Activated naive CD4-positive, alpha-beta T cell treated with anti-CD3 and anti-CD28 coated beads, Interleukin-2, amount 50 U/mL, for 72 hours (primary cell): ENCODE measurements around the gene IKZF3. TPM values are rescaled to one million over a fixed set of nuclear protein-coding genes. Genes with fewer than 3 reads are reported as not detected.

Experiments used
- ATAC-seq, 2 donors: fragments of 150-1000 bp; cut with Tn5 transposase; 2 replicates each; pipeline ENCODE4 v1.10.0; 2021; ENCODE audit warnings: mild to moderate bottlenecking in 2 of 2, moderate library complexity in 2 of 2
- DNase-seq, 2 donors: peaks; one replicate each; pipeline ENCODE4 v3.0.0; 2021 to 2022; ENCODE audit warnings: low spot score in 2 of 2
- H3K27ac Mint-ChIP-seq, 2 donors: one replicate each; pipeline ENCODE4 v1.8.0; 2022; ENCODE audit warnings: mild to moderate bottlenecking in 2 of 2, mixed read lengths in 2 of 2
- H3K36me3 Mint-ChIP-seq, 2 donors: one replicate each; pipeline ENCODE4 v1.8.0; 2022; ENCODE audit warnings: mixed read lengths in 2 of 2
- H3K9me3 Mint-ChIP-seq, 2 donors: one replicate each; pipeline ENCODE4 v1.8.0; 2022; ENCODE audit warnings: mixed read lengths in 2 of 2
- total RNA-seq, 2 donors: library from RNA; stranded (reverse); gene quantifications; one replicate each; pipeline ENCODE4 v1.2.3, GENCODE V29; 2022

Gene IKZF3
- total RNA-seq, 2 donors from 2014 or later = 37.6 to 60.8 TPM

DNA sequence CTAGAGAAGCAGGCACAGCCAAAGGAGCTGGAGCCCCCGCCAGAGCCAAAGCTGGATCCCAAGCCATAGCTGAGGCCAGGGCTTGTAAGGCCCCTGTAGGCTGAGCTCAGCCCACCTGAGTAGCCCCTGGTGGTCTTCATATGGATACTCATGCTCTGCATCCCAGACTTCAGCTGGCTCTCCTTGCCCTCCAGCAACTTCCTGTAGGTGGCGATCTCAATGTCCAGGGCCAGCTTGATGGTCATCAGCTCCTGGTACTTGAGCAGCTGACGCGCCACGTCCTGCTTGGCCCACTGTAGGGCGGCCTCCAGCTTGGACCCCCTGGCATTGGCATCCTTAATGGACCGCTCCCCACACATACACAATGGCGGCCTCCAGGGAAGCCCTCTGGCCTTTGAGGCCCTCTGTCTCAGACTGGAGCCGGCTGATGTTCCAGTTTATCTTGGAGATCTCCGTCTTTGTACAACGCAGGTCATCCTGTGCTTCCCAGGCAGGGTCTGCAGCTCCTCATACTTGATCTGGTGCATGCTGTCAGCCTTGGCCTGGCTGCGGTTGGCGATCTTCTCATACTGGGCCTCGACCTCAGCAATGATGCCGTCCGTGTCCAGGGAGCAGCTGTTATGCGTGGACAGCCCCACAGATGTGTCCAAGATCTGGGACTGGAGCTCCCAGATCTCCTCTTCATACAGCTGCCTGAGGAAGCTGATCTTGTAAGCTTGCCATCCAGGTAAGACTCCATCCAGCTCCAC, 28.9 kb downstream of the IKZF3 start:
- DNase-seq (no peak), ATAC-seq (no peak)
- peaks cover 40 to 55% of the 10 kb centered on the region in 2 donors for H3K36me3 Mint-ChIP-seq
- H3K9me3 Mint-ChIP-seq = peaks cover 10 to 19% of the 10 kb centered on the region in 2 donors
- peak overlapping the region in 1 of 2 donors; percentile 74 for H3K27ac Mint-ChIP-seq

DNA sequence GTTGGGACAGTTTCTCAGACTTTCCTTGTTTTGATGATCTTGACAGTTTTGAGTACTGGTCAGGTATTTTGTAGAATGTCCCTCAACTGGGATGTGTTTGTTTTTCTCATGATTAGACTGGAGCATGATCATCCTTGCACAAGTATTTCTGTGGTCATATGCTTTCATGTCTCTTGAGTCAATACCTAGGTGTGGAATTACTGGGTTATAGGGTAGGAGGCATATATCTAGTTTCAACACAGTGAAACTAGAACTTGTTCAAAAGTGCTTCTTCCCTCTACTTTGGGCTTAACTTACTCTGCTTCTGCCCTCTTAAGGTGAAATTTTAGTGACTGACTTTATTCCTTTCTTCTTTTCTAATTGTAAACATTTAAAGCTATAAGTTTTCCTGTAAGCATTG, 30.1 kb downstream of the IKZF3 start:
- H3K27ac Mint-ChIP-seq = peak overlapping the region in 1 of 2 donors; percentile 74
- ATAC-seq (peak; percentile 93 to 98), DNase-seq (no peak)
- peaks cover 8 to 9% of the 10 kb centered on the region in 2 donors for H3K9me3 Mint-ChIP-seq
- H3K36me3 Mint-ChIP-seq = peaks cover 29 to 43% of the 10 kb centered on the region in 2 donors

DNA sequence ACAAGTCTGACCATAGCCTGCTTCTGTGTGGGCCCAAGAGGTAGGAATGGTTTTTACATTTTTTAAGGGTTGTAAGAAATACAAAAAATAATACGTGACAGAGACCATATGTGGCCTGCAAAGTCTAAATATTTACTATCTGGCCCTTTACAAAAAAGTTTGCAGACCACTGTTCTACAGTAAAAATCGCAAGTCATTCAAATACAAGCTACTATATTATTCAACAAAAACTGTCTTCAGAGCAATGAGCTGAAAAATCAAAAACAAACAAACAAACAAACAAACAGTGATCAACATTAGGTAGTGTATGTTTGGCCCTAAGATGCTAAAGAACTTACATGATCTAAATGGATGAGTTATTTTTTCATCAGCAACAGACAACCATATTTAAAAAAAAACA, 32.5 kb downstream of the IKZF3 start:
- no peak for DNase-seq
- peaks cover 34 to 40% of the 10 kb centered on the region in 2 donors for H3K36me3 Mint-ChIP-seq
- no peak for ATAC-seq
- peaks cover 0 to 1% of the 10 kb centered on the region in 2 donors for H3K9me3 Mint-ChIP-seq
- no peak overlapping the region for H3K27ac Mint-ChIP-seq

DNA sequence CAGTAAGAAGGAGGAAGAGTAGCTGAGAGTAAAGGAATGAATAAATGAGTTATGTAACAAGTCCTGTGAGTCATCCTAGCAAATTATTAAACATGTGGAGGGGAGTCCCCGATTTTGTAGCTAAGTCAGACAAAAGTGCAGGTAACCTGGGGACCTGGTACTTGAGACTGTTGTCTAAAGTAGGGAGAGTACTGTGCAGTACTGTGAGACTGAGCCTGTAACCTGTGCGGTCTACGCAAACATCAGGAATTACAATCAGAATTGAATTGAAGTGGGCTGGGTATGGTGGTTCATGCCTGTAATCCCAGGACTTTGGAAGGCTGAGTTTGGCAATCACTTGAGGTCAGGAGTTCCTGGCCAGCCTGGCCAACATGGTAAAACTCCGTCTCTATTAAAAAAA, 35.7 kb downstream of the IKZF3 start:
- Mint-ChIP-seq H3K9me3 (peaks cover 15 to 23% of the 10 kb centered on the region in 2 donors), H3K27ac (peak overlapping the region in 1 of 2 donors; percentile 39), H3K36me3 (peaks cover 48% of the 10 kb centered on the region in 2 donors)
- ATAC-seq (peak in 1 of 2 donors; percentile 19), DNase-seq (no peak)

DNA sequence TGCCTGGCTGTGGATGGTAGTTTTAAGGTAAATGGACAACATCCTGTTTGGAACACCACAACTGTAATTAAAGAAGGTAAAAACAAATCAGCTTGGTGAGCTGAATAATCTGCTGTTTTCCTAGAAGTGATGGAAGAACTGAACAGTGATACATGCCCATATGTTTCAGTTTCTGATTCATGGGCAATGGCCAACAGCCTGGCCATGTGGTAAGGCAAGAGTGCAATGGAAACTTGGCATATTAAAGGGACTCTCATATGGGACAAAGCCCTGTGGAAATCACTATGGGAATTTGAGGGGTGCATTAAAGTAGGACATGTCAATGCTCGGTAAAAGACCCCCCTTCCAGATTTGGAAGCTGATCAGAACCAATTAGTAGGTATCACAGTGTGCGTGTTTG, 37.8 kb downstream of the IKZF3 start:
- H3K27ac Mint-ChIP-seq = peak overlapping the region; percentile 52 to 57
- ATAC-seq (peak in 1 of 2 donors; percentile 11), DNase-seq (no peak)
- H3K36me3 Mint-ChIP-seq = peaks cover 64 to 70% of the 10 kb centered on the region in 2 donors
- peaks cover 21 to 37% of the 10 kb centered on the region in 2 donors for H3K9me3 Mint-ChIP-seq

DNA sequence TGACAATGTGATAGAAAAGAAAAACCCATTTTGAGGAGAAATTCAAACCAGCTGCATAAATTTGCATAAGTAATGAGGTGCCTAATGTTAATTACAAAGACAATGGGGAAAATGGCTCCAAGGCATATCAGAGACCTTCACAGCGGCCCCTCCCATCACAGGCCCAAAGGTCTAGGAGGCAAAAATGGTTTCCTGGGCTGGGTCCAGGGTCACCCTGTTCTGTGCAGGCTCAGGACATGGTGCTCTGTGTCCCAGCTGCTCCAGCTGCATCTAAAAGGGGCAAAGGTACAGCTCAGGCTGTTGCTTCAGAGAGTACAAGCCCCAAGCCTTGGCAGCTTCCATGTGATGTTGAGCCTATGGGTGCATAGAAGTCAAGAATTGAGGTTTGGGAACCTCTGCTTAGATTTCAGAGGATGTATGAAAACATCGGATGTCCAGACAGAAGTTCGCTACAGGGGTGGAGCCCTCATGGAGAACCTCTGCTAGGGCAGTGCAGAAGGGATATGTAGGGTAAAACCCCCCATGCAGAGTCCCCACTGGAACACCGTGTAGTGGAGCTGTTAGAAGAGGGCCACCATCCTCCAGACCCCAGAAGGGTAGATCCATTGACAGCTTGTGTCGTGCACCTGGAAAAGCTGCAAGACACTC, 40.6 kb downstream of the IKZF3 start:
- H3K36me3 Mint-ChIP-seq = peaks cover 72 to 79% of the 10 kb centered on the region in 2 donors
- H3K27ac Mint-ChIP-seq = peak overlapping the region in 1 of 2 donors; percentile 81
- DNase-seq (no peak), ATAC-seq (no peak)
- H3K9me3 Mint-ChIP-seq = peaks cover 21 to 41% of the 10 kb centered on the region in 2 donors

DNA sequence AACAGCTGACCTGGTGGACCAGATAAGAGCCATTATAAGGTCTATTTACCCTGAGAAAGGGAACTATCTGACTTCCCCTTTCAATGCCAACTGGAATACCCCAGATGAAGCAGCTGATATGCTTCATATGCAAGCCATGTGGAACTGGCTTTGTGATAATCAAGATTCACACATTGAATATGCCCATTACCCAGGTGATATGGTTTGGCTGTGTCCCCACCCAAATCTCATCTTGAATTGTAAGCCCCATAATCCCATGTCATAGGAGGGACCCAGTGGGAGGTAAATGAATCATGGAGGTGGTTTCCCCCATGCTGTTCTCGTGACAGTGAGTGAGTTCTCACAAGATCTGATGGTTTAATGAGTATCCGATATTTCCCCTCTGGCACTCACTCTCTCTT, 42.1 kb downstream of the IKZF3 start:
- Mint-ChIP-seq H3K27ac (peak overlapping the region in 1 of 2 donors; percentile 81), H3K9me3 (peaks cover 21 to 41% of the 10 kb centered on the region in 2 donors), H3K36me3 (peaks cover 60 to 71% of the 10 kb centered on the region in 2 donors)
- peak in 1 of 2 donors; percentile 61 for DNase-seq
- peak; percentile 25 to 83 for ATAC-seq

DNA sequence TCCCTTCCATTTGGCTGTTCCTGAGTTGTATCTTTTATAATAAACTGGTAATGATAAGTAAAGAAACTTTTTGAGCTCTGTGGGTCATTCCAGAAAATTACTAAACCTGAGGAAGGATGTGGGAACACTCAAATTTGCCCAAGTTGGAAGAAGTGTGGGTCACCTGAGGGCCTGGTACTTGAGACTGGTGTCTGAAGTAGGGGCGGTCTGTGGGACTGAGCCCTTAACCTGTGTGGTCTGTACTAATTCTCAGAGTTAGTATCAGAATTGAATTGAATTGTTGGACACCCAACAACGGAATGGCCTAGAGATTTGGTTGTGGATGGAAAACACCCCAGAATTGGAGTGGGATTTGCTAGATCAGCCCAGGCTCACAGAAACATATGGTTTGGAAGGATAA, 43.1 kb downstream of the IKZF3 start:
- peaks cover 18 to 35% of the 10 kb centered on the region in 2 donors for H3K9me3 Mint-ChIP-seq
- no peak for ATAC-seq
- DNase-seq = no peak
- peaks cover 50 to 63% of the 10 kb centered on the region in 2 donors for H3K36me3 Mint-ChIP-seq
- peak overlapping the region; percentile 81 for H3K27ac Mint-ChIP-seq

DNA sequence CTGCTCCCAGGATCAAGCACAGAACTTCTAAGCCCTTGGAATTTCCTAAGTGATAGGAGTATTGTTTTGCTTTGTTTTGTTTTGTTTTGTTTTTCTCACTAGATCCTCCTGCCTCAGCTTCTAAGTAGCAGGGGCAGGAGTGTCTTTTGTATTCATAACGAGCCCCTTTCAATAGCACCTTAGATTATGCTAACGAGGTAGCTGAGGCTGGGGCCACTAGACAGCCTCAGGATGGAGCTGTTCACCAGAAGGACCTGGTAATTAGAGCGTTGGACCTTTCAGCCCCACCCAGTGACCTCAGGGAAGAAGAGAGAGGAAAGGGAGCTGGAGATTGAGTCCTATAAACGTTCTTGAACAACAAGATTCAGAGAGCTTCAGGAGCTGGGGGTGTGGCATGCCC, 43.6 kb downstream of the IKZF3 start:
- Mint-ChIP-seq H3K9me3 (peaks cover 18 to 34% of the 10 kb centered on the region in 2 donors), H3K27ac (peak overlapping the region; percentile 23 to 81), H3K36me3 (peaks cover 46 to 59% of the 10 kb centered on the region in 2 donors)
- DNase-seq (no peak), ATAC-seq (no peak)

DNA sequence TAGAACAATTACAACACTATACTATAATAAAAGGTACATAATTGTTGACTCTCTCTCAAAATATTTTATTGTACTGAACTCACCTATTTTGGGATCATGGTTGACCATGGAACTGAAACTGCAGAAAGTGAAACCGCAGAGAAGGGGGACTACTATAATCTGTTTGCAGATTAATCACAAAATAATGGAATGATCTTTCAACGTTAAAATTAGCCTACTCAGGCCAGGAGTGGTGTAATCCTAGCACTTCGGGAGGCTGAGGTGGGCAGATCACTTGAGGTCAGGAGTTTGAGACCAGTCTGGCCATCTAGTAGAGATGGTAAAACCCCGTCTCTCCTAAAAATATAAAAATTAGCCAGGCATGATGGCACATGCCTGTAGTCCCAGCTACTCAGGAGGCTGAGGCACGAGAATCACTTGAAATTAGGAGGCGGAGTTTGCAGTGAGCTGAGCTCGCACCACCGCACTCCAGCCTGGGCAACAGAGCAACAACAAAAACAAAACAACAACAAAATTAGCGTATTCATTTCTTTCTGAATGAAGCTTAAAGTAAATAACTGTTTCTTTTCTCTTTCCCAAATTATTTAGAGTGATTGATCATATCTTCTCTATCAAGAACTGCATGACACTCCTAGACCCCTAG, 45.6 kb downstream of the IKZF3 start:
- ATAC-seq (no peak), DNase-seq (no peak)
- H3K27ac Mint-ChIP-seq = peak overlapping the region; percentile 74 to 85
- peaks cover 7 to 18% of the 10 kb centered on the region in 2 donors for H3K9me3 Mint-ChIP-seq
- peaks cover 32 to 44% of the 10 kb centered on the region in 2 donors for H3K36me3 Mint-ChIP-seq

DNA sequence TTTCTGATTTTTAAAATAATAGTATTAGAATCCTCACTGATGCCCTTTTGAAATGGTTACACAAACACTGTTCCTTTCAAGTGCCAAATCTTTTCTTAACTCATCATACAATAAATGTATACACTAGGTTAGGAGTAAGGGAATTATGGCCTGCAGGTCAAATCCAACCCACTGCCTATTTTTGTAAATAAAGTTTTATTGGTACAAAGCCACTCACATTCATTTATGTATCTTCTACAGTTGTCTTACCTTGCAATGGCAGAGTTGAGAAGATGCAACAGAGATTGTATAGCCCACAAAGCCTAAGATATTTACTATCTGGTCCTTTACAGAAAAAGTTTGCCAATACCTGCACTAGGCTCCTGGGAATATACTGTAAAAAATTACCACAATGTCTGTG, 47.8 kb downstream of the IKZF3 start:
- Mint-ChIP-seq H3K9me3 (peaks cover 0 to 4% of the 10 kb centered on the region in 2 donors), H3K27ac (no peak overlapping the region), H3K36me3 (peaks cover 26 to 34% of the 10 kb centered on the region in 2 donors)
- ATAC-seq = no peak
- DNase-seq = no peak

DNA sequence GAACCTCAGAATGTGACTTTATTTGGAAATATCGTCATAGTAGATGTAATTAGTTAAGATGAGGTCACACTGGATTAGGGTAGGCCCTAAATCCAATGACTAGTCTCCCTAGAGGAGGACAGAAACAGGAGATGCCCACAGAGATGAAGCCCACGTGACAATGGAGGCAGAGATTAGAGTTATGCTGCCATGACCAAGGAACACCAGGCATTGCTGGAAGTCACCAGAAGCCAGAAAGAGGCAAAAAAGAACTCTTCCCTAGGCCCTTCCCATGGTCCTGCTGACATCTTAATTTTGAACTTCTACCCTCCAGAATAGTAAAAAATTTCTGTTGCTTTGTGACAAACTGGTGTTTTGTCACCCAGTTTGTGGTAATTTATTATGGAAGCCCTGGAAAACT, 49.6 kb downstream of the IKZF3 start:
- ATAC-seq (no peak), DNase-seq (no peak)
- Mint-ChIP-seq H3K27ac (peak overlapping the region in 1 of 2 donors; percentile 78), H3K9me3 (no peaks in the 10 kb centered on the region), H3K36me3 (peaks cover 23 to 31% of the 10 kb centered on the region in 2 donors)

DNA sequence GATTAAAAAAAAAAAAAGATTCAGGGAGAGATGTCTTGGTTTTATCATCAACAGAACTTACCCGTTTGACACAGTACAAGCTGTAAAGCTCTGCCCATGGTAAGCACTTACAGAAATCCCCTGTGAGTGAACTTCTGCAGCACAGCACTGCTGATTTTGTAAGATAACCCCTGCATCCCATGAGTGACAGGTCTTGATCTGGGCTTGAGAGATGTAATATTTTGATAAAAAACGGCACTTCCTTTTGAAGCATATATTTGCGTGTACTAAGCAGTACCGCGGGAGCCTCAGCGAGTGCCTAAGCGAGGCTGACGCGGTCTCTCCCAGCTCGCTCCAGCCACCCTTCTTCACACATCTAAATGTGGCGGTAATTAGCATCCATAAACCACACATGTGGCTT, 50.5 kb downstream of the IKZF3 start:
- Mint-ChIP-seq H3K27ac (peak overlapping the region; percentile 53 to 78), H3K9me3 (no peaks in the 10 kb centered on the region), H3K36me3 (peaks cover 23 to 31% of the 10 kb centered on the region in 2 donors)
- peak in 1 of 2 donors; percentile 71 for DNase-seq
- peak; percentile 81 to 95 for ATAC-seq

DNA sequence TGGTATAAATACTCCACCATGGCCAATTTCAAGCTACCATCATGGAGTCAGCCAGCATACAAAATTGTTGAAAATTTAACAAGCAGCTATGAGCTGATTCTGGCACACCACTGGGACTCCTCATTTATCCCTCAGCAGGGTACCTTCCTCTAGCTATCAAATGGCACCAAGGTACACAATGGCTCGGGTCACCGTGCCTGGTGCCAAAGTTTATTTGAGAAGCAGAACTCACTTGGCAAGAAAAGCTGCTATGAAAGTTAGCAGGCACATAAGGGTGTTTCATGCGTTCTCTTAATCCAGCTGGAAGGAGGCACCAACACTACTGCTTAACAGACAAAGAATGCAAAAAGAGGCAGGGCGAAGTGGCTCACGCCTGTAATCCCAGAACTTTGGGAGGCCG, 51.6 kb downstream of the IKZF3 start:
- ATAC-seq = no peak
- H3K9me3 Mint-ChIP-seq = no peaks in the 10 kb centered on the region
- peaks cover 23 to 25% of the 10 kb centered on the region in 2 donors for H3K36me3 Mint-ChIP-seq
- peak overlapping the region in 1 of 2 donors; percentile 78 for H3K27ac Mint-ChIP-seq
- no peak for DNase-seq

DNA sequence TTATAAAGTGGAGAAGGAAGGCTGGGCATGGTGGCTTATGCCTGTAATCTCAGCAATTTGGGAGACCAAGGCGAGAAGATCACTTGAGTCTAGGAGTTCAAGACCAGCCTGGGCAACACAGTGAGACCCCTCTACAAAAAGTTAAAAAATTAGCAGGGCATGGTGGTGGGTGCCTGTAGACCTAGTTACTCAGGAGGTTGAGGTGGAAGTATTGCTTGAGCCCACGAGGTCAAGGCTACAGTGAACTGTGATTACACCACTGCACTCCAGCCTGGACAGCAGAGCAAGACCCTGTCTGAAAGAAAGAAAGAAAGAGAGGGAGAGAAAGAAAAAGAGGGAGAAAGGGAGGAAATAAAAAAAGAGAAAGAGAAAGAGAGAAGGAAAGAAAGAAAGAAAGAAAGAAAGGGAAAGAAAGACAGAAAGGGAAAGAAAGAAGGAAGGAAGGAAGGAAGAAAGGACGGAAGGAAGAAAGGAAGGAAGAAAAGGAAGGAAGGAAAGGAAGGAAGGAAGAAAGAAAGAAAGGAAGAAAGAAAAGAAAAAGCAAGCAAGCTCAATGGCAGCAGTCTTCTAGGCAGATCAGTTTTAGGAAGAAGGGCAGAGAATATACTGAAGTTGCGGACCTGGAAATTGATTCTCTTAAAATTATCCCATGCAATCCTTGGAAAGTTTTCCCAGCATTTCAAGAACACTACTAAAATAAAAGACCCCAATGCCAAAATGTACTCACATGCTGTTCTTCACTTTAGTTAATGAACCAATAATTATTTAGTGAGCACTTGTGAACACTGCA, 53.0 kb downstream of the IKZF3 start:
- DNase-seq (no peak), ATAC-seq (no peak)
- Mint-ChIP-seq H3K27ac (peak overlapping the region in 1 of 2 donors; percentile 70), H3K36me3 (peaks cover 23 to 30% of the 10 kb centered on the region in 2 donors), H3K9me3 (no peaks in the 10 kb centered on the region)

DNA sequence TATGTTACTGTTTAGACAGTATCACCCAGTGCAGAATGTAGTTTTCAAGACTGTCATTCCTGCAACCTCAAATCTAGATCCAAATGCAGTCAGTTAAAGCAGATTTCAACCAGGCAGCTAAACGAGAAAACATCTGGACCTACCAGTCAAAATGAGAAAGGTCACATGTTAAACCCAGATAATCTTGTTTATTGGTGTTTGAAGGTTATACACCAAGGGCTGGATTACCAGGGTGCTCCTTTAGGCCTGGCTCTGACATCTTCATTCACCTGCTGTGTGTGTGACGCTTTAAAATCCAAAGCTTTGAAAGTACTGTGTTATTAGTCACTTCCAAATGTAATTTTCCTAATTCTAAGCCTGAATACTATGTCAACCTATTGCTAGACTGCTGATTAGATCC, 54.9 kb downstream of the IKZF3 start:
- DNase-seq (no peak), ATAC-seq (no peak)
- H3K36me3 Mint-ChIP-seq = peaks cover 18 to 28% of the 10 kb centered on the region in 2 donors
- peak overlapping the region in 1 of 2 donors; percentile 10 for H3K27ac Mint-ChIP-seq
- H3K9me3 Mint-ChIP-seq = no peaks in the 10 kb centered on the region
